ENCODE results near the gene CD2AP. TPM values are rescaled to one million over a fixed set of nuclear protein-coding genes. Genes with fewer than 3 reads are reported as not detected.

The CD2AP gene
- total RNA-seq, 2 donors from 2014 or later: 27.1 to 29.1 TPM

DNA sequence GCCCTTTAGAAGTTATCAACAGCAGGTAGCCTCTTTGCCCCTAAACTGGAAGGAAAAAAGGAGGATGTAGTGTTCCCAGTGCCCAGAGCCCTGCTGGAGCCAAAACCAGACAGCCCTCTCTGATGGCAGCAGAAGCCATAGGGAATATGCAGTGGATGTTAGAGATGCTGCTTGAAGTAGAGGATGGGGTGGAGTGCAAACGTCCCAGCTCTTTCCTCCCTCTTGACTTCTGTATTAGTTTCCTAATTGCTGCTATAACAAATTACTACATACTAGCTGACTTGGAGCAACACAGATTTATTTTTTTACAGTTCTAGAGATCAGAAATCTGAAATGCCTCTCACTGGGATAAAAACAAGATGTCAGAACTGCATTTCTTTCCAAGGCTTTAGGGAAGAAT is 12.5 kb upstream of the CD2AP start:
- DNase-seq (ENCODE audit: low spot score): no peak
- H3K4me3 ChIP-seq: no peak overlapping the region
- H3K4me1 ChIP-seq (ENCODE audit: control insufficient read depth in 1 of 2, low read depth in 2 of 2): no peaks in the 10 kb centered on the region
- no peak for ATAC-seq (ENCODE audit: insufficient number of reproducible peaks, low FRiP score, low read depth)
- no peak for TF ChIP-seq CTCF (IDR thresholded peaks at IDR 0.05)
- no peaks in the 10 kb centered on the region for H3K9me3 ChIP-seq
- H3K27ac ChIP-seq: no peak overlapping the region
- H3K36me3 ChIP-seq: no peaks in the 10 kb centered on the region
- no peaks in the 10 kb centered on the region for H3K27me3 ChIP-seq (replicated peaks; ENCODE audit: insufficient read depth)

DNA sequence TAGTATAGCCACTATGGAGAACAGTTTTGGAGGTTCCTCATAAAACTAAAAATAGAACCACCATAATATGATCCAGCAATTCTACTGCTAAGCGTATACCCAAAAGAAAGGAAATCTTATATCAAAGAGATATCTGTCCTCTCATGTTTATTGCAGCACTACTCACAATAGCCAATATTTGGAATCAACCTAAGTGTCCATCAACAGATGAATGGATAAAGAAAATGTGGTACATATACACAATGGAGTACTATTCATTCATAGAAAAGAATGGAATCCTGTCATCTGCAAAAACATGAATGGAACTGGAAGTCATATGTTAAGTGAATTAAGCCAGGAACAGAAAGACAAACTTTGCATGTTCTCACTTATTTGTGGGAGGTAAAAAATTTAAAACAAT is 5.7 kb upstream of the CD2AP start:
- no peak overlapping the region for H3K27ac ChIP-seq
- DNase-seq (ENCODE audit: low spot score) (no peak), ATAC-seq (ENCODE audit: insufficient number of reproducible peaks, low FRiP score, low read depth) (no peak)
- no peaks in the 10 kb centered on the region for H3K9me3 ChIP-seq
- TF ChIP-seq CTCF (IDR thresholded peaks at IDR 0.05): no peak
- no peak overlapping the region for H3K4me3 ChIP-seq
- no peaks in the 10 kb centered on the region for H3K27me3 ChIP-seq (replicated peaks; ENCODE audit: insufficient read depth)
- H3K36me3 ChIP-seq: no peaks in the 10 kb centered on the region
- peaks cover 2 to 7% of the 10 kb centered on the region in 2 donors for H3K4me1 ChIP-seq (ENCODE audit: control insufficient read depth in 1 of 2, low read depth in 2 of 2)

- Histone ChIP-seq H3K27ac (no peak overlapping the region), H3K36me3 (no peaks in the 10 kb centered on the region), H3K9me3 (no peaks in the 10 kb centered on the region), H3K27me3 (replicated peaks; ENCODE audit: insufficient read depth) (no peaks in the 10 kb centered on the region), H3K4me1 (ENCODE audit: control insufficient read depth in 1 of 2, low read depth in 2 of 2) (peaks cover 3 to 7% of the 10 kb centered on the region in 2 donors), H3K4me3 (no peak overlapping the region)
- no peak for TF ChIP-seq CTCF (IDR thresholded peaks at IDR 0.05)
- ATAC-seq (ENCODE audit: insufficient number of reproducible peaks, low FRiP score, low read depth): no peak
- no peak for DNase-seq (ENCODE audit: low spot score)
Observed at GRCh38 chr6:47473791-47474346, 3.7 kb upstream of the CD2AP start.

DNA sequence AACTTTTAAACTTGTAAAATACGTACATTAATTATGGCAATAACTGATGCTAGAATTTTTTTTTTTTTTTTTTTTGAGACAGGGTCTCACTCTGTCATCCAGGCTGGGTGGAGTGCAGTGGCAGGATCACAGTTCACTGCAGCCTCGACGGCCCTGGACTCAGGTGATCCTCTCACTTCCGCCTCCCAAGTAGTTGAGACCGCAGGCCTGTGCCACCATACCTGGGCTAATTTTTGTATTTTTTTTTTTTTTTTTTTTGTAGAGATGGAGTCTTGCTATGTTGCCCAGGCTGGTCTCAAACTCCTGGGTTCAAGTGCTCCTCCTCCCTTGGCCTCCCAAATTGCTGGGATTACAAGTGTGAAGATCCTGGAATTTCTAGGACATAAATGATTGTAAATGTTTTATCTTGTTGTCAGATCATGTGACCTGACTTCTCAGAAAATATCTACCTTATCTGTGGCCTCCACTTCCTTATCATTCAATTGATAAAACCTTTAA is 2.2 kb upstream of the CD2AP start:
- TF ChIP-seq CTCF (IDR thresholded peaks at IDR 0.05): no peak
- no peak for ATAC-seq (ENCODE audit: insufficient number of reproducible peaks, low FRiP score, low read depth)
- Histone ChIP-seq H3K36me3 (no peaks in the 10 kb centered on the region), H3K4me3 (no peak overlapping the region), H3K27me3 (replicated peaks; ENCODE audit: insufficient read depth) (no peaks in the 10 kb centered on the region), H3K27ac (no peak overlapping the region), H3K9me3 (no peaks in the 10 kb centered on the region), H3K4me1 (ENCODE audit: control insufficient read depth in 1 of 2, low read depth in 2 of 2) (peaks cover 13 to 21% of the 10 kb centered on the region in 2 donors)
- DNase-seq (ENCODE audit: low spot score): no peak

DNA sequence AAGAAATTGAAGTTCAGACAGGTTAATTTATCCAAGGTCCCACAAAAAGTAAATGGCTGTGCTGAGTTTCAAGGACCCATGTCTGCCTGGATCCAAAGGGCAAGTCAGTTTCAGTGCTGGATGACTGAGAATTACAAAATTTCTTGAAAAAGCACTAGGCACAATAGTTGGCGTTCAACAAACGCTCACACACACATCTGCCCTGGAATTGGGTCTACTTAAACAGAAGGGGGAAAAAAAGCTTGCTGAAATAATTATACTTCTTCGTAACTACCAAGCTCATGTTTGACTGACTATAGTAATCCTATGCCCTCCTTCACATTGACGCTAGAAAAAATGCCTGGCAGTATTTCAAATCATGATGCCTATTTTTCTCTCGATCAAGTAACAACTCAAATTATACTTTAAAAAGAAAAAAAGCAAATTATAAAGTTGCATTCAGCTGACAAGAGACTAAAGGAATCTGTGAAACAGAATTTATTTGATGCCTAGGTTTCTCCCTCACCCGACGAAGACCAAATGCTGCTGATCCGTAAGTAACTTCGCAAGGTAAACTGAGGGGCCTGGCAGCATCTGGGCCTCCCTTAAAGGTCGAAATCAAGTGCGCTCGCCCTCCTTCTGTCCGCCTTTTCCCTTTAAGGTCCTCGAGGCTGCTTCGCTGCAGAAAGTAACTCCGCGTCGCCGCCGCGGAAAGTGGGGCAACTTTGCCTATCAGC is 650 bp upstream of the CD2AP start:
- Histone ChIP-seq H3K27ac (peak overlapping the region; percentile 94), H3K27me3 (replicated peaks; ENCODE audit: insufficient read depth) (no peaks in the 10 kb centered on the region), H3K9me3 (no peaks in the 10 kb centered on the region), H3K36me3 (no peaks in the 10 kb centered on the region), H3K4me3 (peak overlapping the region; percentile 92), H3K4me1 (ENCODE audit: control insufficient read depth in 1 of 2, low read depth in 2 of 2) (peaks cover 13 to 23% of the 10 kb centered on the region in 2 donors)
- no peak for TF ChIP-seq CTCF (IDR thresholded peaks at IDR 0.05)
- ATAC-seq (ENCODE audit: insufficient number of reproducible peaks, low FRiP score, low read depth): peak; percentile 54
- no peak for DNase-seq (ENCODE audit: low spot score)

All from thoracic aorta (tissue), 2 donors.